Measurements from ENCODE around the gene MINDY2.

The MINDY2 gene

DNA sequence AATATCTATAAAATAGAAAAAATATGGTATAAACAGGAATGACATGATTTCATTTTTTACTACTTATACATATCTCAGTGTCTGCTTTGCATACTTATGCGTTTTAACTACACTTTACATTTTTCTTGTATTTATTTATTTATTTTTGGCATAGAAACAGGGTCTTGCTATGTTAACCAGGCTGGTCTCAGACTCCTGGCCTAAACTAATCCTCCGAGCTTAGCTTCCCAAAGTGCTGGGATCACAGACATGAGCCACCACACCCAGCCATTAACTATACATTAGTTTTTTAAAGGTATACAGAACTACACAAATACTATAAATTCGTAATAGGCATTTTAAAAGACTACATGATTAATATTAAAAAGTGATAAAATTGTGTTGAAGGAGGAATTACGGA, 30.7 kb upstream of the MINDY2 start:
- TF ChIP-seq, protein P1, sequence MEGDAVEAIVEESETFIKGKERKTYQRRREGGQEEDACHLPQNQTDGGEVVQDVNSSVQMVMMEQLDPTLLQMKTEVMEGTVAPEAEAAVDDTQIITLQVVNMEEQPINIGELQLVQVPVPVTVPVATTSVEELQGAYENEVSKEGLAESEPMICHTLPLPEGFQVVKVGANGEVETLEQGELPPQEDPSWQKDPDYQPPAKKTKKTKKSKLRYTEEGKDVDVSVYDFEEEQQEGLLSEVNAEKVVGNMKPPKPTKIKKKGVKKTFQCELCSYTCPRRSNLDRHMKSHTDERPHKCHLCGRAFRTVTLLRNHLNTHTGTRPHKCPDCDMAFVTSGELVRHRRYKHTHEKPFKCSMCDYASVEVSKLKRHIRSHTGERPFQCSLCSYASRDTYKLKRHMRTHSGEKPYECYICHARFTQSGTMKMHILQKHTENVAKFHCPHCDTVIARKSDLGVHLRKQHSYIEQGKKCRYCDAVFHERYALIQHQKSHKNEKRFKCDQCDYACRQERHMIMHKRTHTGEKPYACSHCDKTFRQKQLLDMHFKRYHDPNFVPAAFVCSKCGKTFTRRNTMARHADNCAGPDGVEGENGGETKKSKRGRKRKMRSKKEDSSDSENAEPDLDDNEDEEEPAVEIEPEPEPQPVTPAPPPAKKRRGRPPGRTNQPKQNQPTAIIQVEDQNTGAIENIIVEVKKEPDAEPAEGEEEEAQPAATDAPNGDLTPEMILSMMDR (IDR thresholded peaks at IDR 0.05; ENCODE audit: insufficient read depth, low read length, poor library complexity, severe bottlenecking) = no peak
- TF ChIP-seq EZH2phosphoT487 (conservative IDR thresholded peaks at IDR 0.05; ENCODE audit: low read length) = no peak
- no peaks in the 10 kb centered on the region for H3K9me2 ChIP-seq (replicated peaks; ENCODE audit: insufficient read depth, low read length)
- H3F3A ChIP-seq (ENCODE audit: insufficient read depth) = no peaks in the 10 kb centered on the region
- no peaks in the 10 kb centered on the region for H3K27me3 ChIP-seq (ENCODE audit: low read length)
- H3K9me3 ChIP-seq (ENCODE audit: insufficient read depth, low read length) = no peaks in the 10 kb centered on the region
- H3K36me3 ChIP-seq (ENCODE audit: low read length) = no peaks in the 10 kb centered on the region
- no peak overlapping the region for H3K4me2 ChIP-seq (ENCODE audit: low read depth, low read length, poor library complexity, severe bottlenecking)
- no peak overlapping the region for H3K4me3 ChIP-seq (ENCODE audit: insufficient read depth, low read length, poor library complexity, severe bottlenecking)
- H3K9ac ChIP-seq (ENCODE audit: low read length) = no peak overlapping the region
- H3K27ac ChIP-seq (ENCODE audit: low read depth, low read length) = no peak overlapping the region
- H3K79me2 ChIP-seq (ENCODE audit: insufficient read depth, low read length) = peaks cover 94% of the 10 kb centered on the region
- H4K20me1 ChIP-seq (ENCODE audit: low read depth, low read length) = peaks cover 55% of the 10 kb centered on the region
- H2AFZ ChIP-seq (ENCODE audit: low read depth, low read length, severe bottlenecking) = no peak overlapping the region

DNA sequence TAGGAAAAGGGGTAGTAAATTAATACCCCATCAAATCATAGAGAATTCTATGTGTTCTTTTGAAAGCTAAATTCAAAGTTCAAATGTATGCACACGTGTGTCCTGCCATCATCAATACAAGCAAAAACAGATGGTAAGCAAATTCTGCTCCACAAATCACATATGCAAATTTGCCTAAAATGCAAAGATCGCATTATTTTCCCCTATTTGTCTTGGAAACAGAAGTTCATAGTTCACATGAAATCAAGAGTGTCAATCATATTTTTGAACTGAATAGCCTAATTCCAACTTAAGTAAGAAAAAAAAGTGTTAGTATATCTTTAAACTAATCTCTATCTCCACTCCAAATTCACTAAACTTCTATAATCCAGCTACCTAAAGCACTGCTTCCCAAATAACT, 30.1 kb upstream of the MINDY2 start:
- H4K20me1 ChIP-seq (ENCODE audit: low read depth, low read length) = peaks cover 55% of the 10 kb centered on the region

DNA sequence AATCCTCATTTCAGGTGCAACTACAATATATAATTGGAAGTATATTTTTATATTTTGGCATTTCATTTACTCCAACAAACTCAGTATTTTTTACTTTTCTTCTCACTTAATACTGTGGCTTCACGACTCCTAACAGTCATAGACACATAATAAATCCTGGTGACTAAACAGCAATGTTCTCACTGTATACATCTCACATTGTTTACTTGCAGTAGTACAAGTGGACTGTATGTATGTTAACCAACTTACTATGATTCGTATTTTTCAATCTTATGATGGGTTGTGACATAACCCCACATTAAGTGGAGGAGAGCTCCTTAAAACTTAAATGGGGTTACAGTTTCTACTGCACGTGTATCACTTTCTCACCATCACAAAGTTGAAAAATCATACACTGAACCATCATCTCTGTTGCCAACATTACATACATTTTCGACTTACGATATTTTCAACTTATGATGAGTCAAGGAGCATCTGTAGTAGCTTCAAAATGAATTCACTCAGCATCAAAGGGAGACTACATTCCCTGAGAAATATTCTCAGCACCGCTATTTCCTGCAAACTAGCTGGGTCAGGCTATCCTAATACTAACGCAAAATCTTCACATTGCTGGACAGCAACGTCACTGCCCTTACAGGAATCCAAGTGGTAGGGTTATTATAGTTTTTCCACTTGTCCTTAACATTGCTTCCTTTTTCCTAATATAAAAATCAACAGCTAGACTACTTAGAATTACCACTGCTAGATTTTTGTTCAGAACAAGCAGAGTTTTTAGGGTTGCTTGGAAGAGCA, 28.9 kb upstream of the MINDY2 start:
- Histone ChIP-seq H3K36me3 (ENCODE audit: low read length) (0 out of 2 replicates have a peak, but pooled peaks cover under 1% of the 10 kb centered on the region), H3K9ac (ENCODE audit: low read length) (no peak overlapping the region), H3F3A (ENCODE audit: insufficient read depth) (no peaks in the 10 kb centered on the region), H3K4me2 (ENCODE audit: low read depth, low read length, poor library complexity, severe bottlenecking) (no peak overlapping the region), H3K9me3 (ENCODE audit: insufficient read depth, low read length) (no peaks in the 10 kb centered on the region), H3K4me3 (ENCODE audit: insufficient read depth, low read length, poor library complexity, severe bottlenecking) (no peak overlapping the region), H3K9me2 (replicated peaks; ENCODE audit: insufficient read depth, low read length) (no peaks in the 10 kb centered on the region), H3K27ac (ENCODE audit: low read depth, low read length) (no peak overlapping the region), H2AFZ (ENCODE audit: low read depth, low read length, severe bottlenecking) (no peak overlapping the region), H4K20me1 (ENCODE audit: low read depth, low read length) (peaks cover 61% of the 10 kb centered on the region), H3K79me2 (ENCODE audit: insufficient read depth, low read length) (peaks cover 94% of the 10 kb centered on the region), H3K27me3 (ENCODE audit: low read length) (no peaks in the 10 kb centered on the region)
- TF ChIP-seq, protein P1 (IDR thresholded peaks at IDR 0.05; ENCODE audit: insufficient read depth, low read length, poor library complexity, severe bottlenecking) = no peak
- TF ChIP-seq EZH2phosphoT487 (conservative IDR thresholded peaks at IDR 0.05; ENCODE audit: low read length) = no peak

More for the DNA sequence above, 30.1 kb upstream of the MINDY2 start:
- peaks cover 94% of the 10 kb centered on the region for H3K79me2 ChIP-seq (ENCODE audit: insufficient read depth, low read length)
- no peaks in the 10 kb centered on the region for H3K9me2 ChIP-seq (replicated peaks; ENCODE audit: insufficient read depth, low read length)
- H3K4me2 ChIP-seq (ENCODE audit: low read depth, low read length, poor library complexity, severe bottlenecking) = no peak overlapping the region
- H3K9me3 ChIP-seq (ENCODE audit: insufficient read depth, low read length) = no peaks in the 10 kb centered on the region
- H3K9ac ChIP-seq (ENCODE audit: low read length) = no peak overlapping the region
- H3K27ac ChIP-seq (ENCODE audit: low read depth, low read length) = no peak overlapping the region
- no peak overlapping the region for H2AFZ ChIP-seq (ENCODE audit: low read depth, low read length, severe bottlenecking)
- H3K4me3 ChIP-seq (ENCODE audit: insufficient read depth, low read length, poor library complexity, severe bottlenecking) = no peak overlapping the region
- H3K36me3 ChIP-seq (ENCODE audit: low read length) = no peaks in the 10 kb centered on the region
- no peaks in the 10 kb centered on the region for H3K27me3 ChIP-seq (ENCODE audit: low read length)
- TF ChIP-seq, protein P1 (IDR thresholded peaks at IDR 0.05; ENCODE audit: insufficient read depth, low read length, poor library complexity, severe bottlenecking) = no peak
- no peak for TF ChIP-seq EZH2phosphoT487 (conservative IDR thresholded peaks at IDR 0.05; ENCODE audit: low read length)
- no peaks in the 10 kb centered on the region for H3F3A ChIP-seq (ENCODE audit: insufficient read depth)
